Transverse colon (tissue), 4 donors: ENCODE results near the gene RGS16.

ENCODE experiments used
- POLR2A ChIP-seq: fragments of 450-650 bp; IDR thresholded peaks from one replicate; pipeline ENCODE4 v1.6.1; 2016; ENCODE audit warnings: antibody characterized with exemption, mild to moderate bottlenecking, moderate library complexity
- POLR2AphosphoS5 ChIP-seq, 3 donors: sonication (generic); formaldehyde crosslinking; IDR thresholded peaks; one replicate each; pipeline ENCODE4 v1.6.1; 2016; ENCODE audit warnings: antibody characterized with exemption in 3 of 3
- TF ChIP-seq, protein P1 (sequence below), 5 experiments: fragments of 200-600 bp in 3 of 5; fragments of 450-650 bp in 2 of 5; sonication (generic) in 3 of 5; IDR thresholded peaks; 1 replicate in 2 of 5; 2 replicates in 3 of 5; pipeline ENCODE4 v1.5.1; 2016 to 2017; ENCODE audit warnings: antibody characterized with exemption in 5 of 5, inconsistent platforms in 3 of 5, mild to moderate bottlenecking in 2 of 5, moderate library complexity in 1 of 5

DNA sequence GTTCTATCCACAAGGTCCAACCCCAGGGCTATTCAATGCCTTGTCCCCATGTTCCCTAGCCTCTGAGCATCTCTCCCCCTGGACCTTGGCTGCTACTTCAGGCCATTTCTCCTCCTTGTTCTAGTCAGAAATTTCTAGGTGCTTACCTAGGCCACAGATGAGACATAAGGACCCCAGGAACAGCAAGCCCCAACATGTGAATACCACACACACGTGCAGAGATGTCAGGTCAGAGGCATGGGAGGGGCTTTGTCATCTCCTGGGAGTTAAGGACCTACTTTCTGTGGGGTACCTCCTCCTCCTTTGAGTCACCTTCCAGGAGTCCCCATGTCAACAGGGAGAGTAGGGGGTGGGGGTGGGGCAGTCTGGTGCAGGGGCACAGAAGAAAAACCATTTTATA lies 7.1 kb upstream of the RGS16 start:
- TF ChIP-seq, protein P1, sequence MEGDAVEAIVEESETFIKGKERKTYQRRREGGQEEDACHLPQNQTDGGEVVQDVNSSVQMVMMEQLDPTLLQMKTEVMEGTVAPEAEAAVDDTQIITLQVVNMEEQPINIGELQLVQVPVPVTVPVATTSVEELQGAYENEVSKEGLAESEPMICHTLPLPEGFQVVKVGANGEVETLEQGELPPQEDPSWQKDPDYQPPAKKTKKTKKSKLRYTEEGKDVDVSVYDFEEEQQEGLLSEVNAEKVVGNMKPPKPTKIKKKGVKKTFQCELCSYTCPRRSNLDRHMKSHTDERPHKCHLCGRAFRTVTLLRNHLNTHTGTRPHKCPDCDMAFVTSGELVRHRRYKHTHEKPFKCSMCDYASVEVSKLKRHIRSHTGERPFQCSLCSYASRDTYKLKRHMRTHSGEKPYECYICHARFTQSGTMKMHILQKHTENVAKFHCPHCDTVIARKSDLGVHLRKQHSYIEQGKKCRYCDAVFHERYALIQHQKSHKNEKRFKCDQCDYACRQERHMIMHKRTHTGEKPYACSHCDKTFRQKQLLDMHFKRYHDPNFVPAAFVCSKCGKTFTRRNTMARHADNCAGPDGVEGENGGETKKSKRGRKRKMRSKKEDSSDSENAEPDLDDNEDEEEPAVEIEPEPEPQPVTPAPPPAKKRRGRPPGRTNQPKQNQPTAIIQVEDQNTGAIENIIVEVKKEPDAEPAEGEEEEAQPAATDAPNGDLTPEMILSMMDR (IDR thresholded peaks at IDR 0.05): no peak
- no peak for TF ChIP-seq POLR2A
- no peak for TF ChIP-seq POLR2AphosphoS5 (IDR thresholded peaks at IDR 0.05)
